GM23248 (cell line): ENCODE measurements around the gene IL13RA1. TPM values are rescaled to one million over a fixed set of nuclear protein-coding genes. Genes with fewer than 3 reads are reported as not detected.

Experiments used
- DNase-seq: peaks from one replicate; pipeline ENCODE4 v3.0.0-alpha.2; 2015
- H2AFZ ChIP-seq: fragments of 200-600 bp; sonication (generic); 2 replicates; pipeline ENCODE4 v1.6.1; 2016; ENCODE audit warnings: antibody characterized with exemption
- H3F3A ChIP-seq: fragments of 200-600 bp; sonication (generic); 2 replicates; pipeline ENCODE4 v1.6.1; 2016; ENCODE audit warnings: mild to moderate bottlenecking, antibody characterized with exemption, mixed run types; ENCODE audit not compliant: insufficient read depth
- H3K27ac ChIP-seq: fragments of 200-600 bp; sonication (generic); 2 replicates; pipeline ENCODE4 v1.5.1; 2016; ENCODE audit warnings: mild to moderate bottlenecking
- H3K27me3 ChIP-seq: fragments of 200-600 bp; sonication (generic); replicated peaks from 2 replicates; pipeline ENCODE4 v1.6.1; 2016; ENCODE audit warnings: mild to moderate bottlenecking; ENCODE audit not compliant: insufficient read depth
- H3K36me3 ChIP-seq: fragments of 200-600 bp; sonication (generic); 2 replicates; pipeline ENCODE4 v1.6.1; 2016; ENCODE audit warnings: low read depth, mild to moderate bottlenecking
- H3K4me1 ChIP-seq: fragments of 200-600 bp; sonication (generic); 2 replicates; pipeline ENCODE4 v1.6.1; 2016; ENCODE audit warnings: mild to moderate bottlenecking; ENCODE audit not compliant: insufficient read depth
- H3K4me2 ChIP-seq: fragments of 200-600 bp; sonication (generic); one replicate; pipeline ENCODE4 v1.6.1; 2016; ENCODE audit warnings: mild to moderate bottlenecking; ENCODE audit not compliant: unreplicated experiment
- H3K4me3 ChIP-seq: fragments of 200-600 bp; sonication (generic); 2 replicates; pipeline ENCODE4 v1.5.1; 2016; ENCODE audit warnings: mild to moderate bottlenecking
- H3K79me2 ChIP-seq: fragments of 200-600 bp; sonication (generic); 2 replicates; pipeline ENCODE4 v1.6.1; 2016; ENCODE audit warnings: mild to moderate bottlenecking; ENCODE audit not compliant: insufficient read depth
- H3K9ac ChIP-seq: fragments of 200-600 bp; sonication (generic); 2 replicates; pipeline ENCODE4 v1.6.1; 2016; ENCODE audit warnings: mild to moderate bottlenecking
- H3K9me2 ChIP-seq: fragments of 200-600 bp; sonication (generic); 2 replicates; pipeline ENCODE4 v1.6.1; 2016; ENCODE audit warnings: mixed run types, mild to moderate bottlenecking, moderate library complexity; ENCODE audit not compliant: insufficient read depth
- H3K9me3 ChIP-seq: fragments of 200-600 bp; sonication (generic); one replicate; pipeline ENCODE4 v1.6.1; 2017; ENCODE audit warnings: low read depth
- H4K20me1 ChIP-seq: fragments of 200-600 bp; sonication (generic); 2 replicates; pipeline ENCODE4 v1.6.0; 2016; ENCODE audit not compliant: insufficient read depth
- EZH2 ChIP-seq: fragments of 200-600 bp; sonication (generic); IDR thresholded peaks from 2 replicates; pipeline ENCODE4 v1.6.1; 2018; ENCODE audit warnings: antibody characterized with exemption, mild to moderate bottlenecking; ENCODE audit not compliant: insufficient read depth, poor library complexity, severe bottlenecking
- EZH2phosphoT487 ChIP-seq: fragments of 200-600 bp; sonication (generic); IDR thresholded peaks from 2 replicates; pipeline ENCODE4 v1.6.1; 2018; ENCODE audit warnings: antibody characterized with exemption, moderate library complexity, mild to moderate bottlenecking, low read depth; ENCODE audit not compliant: insufficient read depth
- WGBS, 2 experiments: methylation state at CpG; one replicate each; pipeline ENCODE4 v1.1.6; 2015 to 2017; ENCODE audit warnings: low lambda C conversion rate in 2 of 2, low coverage in 1 of 2; ENCODE audit errors: missing lambda C conversion rate in 2 of 2; 5-methylcytosine and 5-hydroxymethylcytosine counted together
- in situ Hi-C: fragments of 300-500 bp; cut with MboI; formaldehyde crosslinking; loops from 2 replicates; pipeline ENCODE4 v1.15.0; 2020
- polyA plus RNA-seq: library from polyadenylated mRNA; unstranded; fragments of >200 nt; fragmentation: Nextera tagmentation; extraction: Ambion mirVana; gene quantifications from 2 replicates; pipeline ENCODE4 v1.2.1, GENCODE V29; 2016
- total RNA-seq: library from RNA; depleted of rRNA; stranded (reverse); fragments of >200 nt; shearing (Covaris generic); gene quantifications from 2 replicates; pipeline ENCODE4 v1.2.3, GENCODE V29; 2014

IL13RA1 gene
- total and polyA plus RNA-seq, 2 experiments from 2014 or later, result 47.9 to 51.2 TPM

DNA sequence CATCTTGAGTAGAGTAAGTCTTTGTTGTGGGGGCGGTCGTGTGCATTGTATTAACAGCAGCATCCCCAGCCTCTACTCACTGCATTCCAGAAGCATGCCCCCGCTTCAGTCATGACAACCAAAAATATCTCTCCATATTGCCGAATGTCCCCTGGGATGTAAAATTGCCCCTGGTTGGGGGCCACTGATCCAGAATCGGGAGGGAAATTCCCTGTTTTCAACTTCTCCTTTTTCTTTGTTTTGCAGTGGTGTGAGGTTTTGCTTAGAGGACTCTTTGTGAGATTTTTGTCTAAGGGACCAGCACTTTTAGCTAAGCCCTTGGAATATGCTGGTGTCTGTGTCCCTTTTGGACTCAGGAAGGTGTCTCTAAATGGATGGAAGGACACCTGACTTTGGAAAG, 3.0 kb upstream of the IL13RA1 start:
- H3K27ac ChIP-seq, result no peak overlapping the region
- no peak overlapping the region for H3K4me2 ChIP-seq
- H3K36me3 ChIP-seq, result no peaks in the 10 kb centered on the region
- 73 to 83% methylated on average over 5 of the region's 5 CpGs for WGBS, 2 experiments
- no peaks in the 10 kb centered on the region for H3K9me2 ChIP-seq
- no peaks in the 10 kb centered on the region for H3K27me3 ChIP-seq
- H4K20me1 ChIP-seq, result no peaks in the 10 kb centered on the region
- peaks cover 17% of the 10 kb centered on the region for H3K4me1 ChIP-seq
- TF ChIP-seq EZH2phosphoT487 (no peak), EZH2 (no peak)
- H3F3A ChIP-seq, result peaks cover 11% of the 10 kb centered on the region; the same call in 1 of the 2 replicates
- H2AFZ ChIP-seq, result no peak overlapping the region
- H3K4me3 ChIP-seq, result no peak overlapping the region
- no peak for DNase-seq
- no peaks in the 10 kb centered on the region for H3K9me3 ChIP-seq
- H3K9ac ChIP-seq, result no peak overlapping the region
- H3K79me2 ChIP-seq, result peaks cover 13% of the 10 kb centered on the region
- in situ Hi-C loops, result no loop called here

DNA sequence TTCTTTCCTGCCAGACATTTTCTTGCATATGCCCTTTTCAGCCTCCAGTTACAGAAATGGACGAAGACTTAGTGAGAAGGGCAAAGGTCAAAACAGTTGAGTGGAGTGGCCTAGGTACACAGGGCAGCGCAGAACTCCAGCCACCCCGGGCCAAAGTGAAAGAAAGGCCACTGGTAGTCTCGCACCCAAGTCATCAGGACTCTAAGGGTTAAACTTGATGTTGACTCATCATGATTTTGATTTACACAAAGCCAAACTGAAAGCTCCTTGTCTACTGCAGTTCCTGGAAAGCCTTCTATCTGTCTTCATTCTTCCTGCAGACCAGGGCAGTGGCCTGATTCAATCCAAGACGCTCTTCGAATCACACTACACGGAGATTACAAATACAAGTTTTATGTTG, 2.6 kb upstream of the IL13RA1 start:
- no peak for TF ChIP-seq EZH2phosphoT487
- no peak for TF ChIP-seq EZH2
- Histone ChIP-seq H3F3A (peaks cover 11% of the 10 kb centered on the region; the same call in 1 of the 2 replicates), H3K27me3 (no peaks in the 10 kb centered on the region), H3K79me2 (peaks cover 17% of the 10 kb centered on the region), H4K20me1 (no peaks in the 10 kb centered on the region), H3K36me3 (no peaks in the 10 kb centered on the region), H3K27ac (no peak overlapping the region), H3K9me2 (no peaks in the 10 kb centered on the region), H3K4me3 (no peak overlapping the region), H2AFZ (peak overlapping the region; percentile 48), H3K9me3 (no peaks in the 10 kb centered on the region), H3K4me1 (peaks cover 19% of the 10 kb centered on the region), H3K9ac (no peak overlapping the region), H3K4me2 (peak overlapping the region; percentile 48)
- in situ Hi-C loops, result no loop called here
- DNase-seq, result peak; percentile 36
- WGBS, 2 experiments, result 48 to 57% methylated on average over 7 of the region's 7 CpGs

DNA sequence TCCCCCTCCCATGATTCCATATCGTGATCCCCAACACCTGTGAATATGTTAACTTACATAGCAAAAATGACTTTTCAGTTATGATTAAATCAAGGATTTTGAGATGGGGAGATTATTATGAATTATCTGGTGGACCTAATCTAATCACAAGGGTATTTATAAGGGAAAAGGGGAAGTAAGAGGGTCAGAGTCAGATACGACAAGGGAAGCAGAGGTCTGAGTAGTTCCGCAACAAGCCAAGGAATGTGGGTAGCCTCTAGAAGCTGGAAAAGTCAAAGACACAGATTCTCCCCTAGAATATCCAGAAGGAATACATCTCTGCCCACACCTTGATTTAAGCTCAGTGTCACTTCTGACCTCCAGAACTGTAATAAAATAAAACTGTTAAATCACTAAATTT, 1.0 kb upstream of the IL13RA1 start:
- in situ Hi-C loops, result no loop called here
- H3K27ac ChIP-seq, result peak overlapping the region; percentile 80; the same call in 1 of the 2 replicates

DNA sequence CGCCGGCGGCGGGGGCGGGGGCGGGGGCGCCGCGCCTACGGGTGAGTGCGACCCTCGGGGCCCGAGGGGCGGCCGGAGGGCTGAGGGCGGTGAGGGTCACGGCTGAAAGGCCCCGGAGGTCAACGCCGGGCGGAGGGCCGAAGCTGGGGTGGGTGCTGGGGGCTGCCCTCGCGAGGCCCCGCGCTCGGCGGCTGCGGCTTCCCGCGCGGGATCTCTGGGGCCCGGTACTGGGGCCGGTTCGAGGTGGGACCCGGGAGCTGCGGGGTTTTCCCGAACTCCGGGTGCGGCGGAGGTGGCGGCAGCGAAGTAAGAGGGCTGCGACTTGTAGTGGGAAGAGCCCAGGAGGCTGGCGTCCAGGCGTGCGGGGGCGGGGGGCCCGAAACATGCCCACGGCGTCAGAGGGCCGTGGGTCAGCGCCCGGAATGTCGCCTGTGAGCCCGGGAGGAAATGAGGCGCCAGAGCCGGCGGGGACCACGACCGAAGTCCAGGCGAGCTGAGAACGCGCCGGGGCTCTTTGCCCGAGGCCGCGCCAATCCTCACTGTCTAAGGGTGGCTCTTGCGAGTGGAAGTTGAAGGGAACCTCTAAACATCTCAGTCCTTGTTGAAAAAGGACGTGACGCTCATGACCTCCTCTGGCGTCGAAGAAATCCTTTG, 407 bp downstream of the IL13RA1 start:
- H2AFZ ChIP-seq, result peak overlapping the region; percentile 58
- TF ChIP-seq EZH2phosphoT487 (no peak), EZH2 (no peak)
- no peaks in the 10 kb centered on the region for H3K9me2 ChIP-seq
- H3K36me3 ChIP-seq, result no peaks in the 10 kb centered on the region
- DNase-seq, result peak; percentile 50
- 1 to 2% methylated on average over 21 to 32 of the region's 73 CpGs for WGBS, 2 experiments
- H3K9ac ChIP-seq, result peak overlapping the region; percentile 96
- H3F3A ChIP-seq, result peaks cover 16% of the 10 kb centered on the region; the same call in 1 of the 2 replicates
- H3K9me3 ChIP-seq, result no peaks in the 10 kb centered on the region
- H3K4me2 ChIP-seq, result peak overlapping the region; percentile 83
- H3K4me3 ChIP-seq, result peak overlapping the region; percentile 82
- peak overlapping the region; percentile 80 for H3K27ac ChIP-seq
- H3K27me3 ChIP-seq, result no peaks in the 10 kb centered on the region
- H4K20me1 ChIP-seq, result no peaks in the 10 kb centered on the region
- peaks cover 33% of the 10 kb centered on the region for H3K79me2 ChIP-seq
- peaks cover 40% of the 10 kb centered on the region for H3K4me1 ChIP-seq
- in situ Hi-C loops, result no loop called here

More for the DNA sequence above, 1.0 kb upstream of the IL13RA1 start:
- Histone ChIP-seq H3K9me3 (no peaks in the 10 kb centered on the region), H3K9me2 (no peaks in the 10 kb centered on the region), H3K4me3 (peak overlapping the region; percentile 82), H3F3A (peaks cover 12% of the 10 kb centered on the region; the same call in 1 of the 2 replicates), H3K9ac (no peak overlapping the region), H3K79me2 (peaks cover 20% of the 10 kb centered on the region), H4K20me1 (no peaks in the 10 kb centered on the region), H3K36me3 (no peaks in the 10 kb centered on the region), H2AFZ (no peak overlapping the region), H3K27me3 (no peaks in the 10 kb centered on the region), H3K4me1 (peaks cover 34% of the 10 kb centered on the region), H3K4me2 (no peak overlapping the region)
- DNase-seq, result no peak
- TF ChIP-seq EZH2phosphoT487 (no peak), EZH2 (no peak)
- 93 to 96% methylated on average over 3 of the region's 3 CpGs for WGBS, 2 experiments
